Effector memory CD8-positive, alpha-beta T cell (primary cell): ENCODE measurements around the gene PRR7.

ENCODE experiments used
- ATAC-seq: fragments of 150-1000 bp; cut with Tn5 transposase; replicated peaks from 2 replicates; pipeline ENCODE4 v1.10.0; 2021; ENCODE audit warnings: mild to moderate bottlenecking, moderate library complexity
- DNase-seq, 3 experiments: peaks; one replicate each; pipeline ENCODE4 v3.0.0; 2021
- H3K27ac Mint-ChIP-seq, 2 donors: one replicate each; pipeline ENCODE4 v1.8.0; 2022; ENCODE audit warnings: mild to moderate bottlenecking in 2 of 2, mixed read lengths in 2 of 2, moderate library complexity in 2 of 2
- H3K27me3 Mint-ChIP-seq, 2 donors: one replicate each; pipeline ENCODE4 v1.8.0; 2022; ENCODE audit warnings: mixed read lengths in 2 of 2
- H3K36me3 Mint-ChIP-seq: one replicate; pipeline ENCODE4 v1.8.0; 2022; ENCODE audit warnings: mild to moderate bottlenecking, moderate library complexity, mixed read lengths; ENCODE audit not compliant: insufficient read depth
- H3K4me1 Mint-ChIP-seq, 2 donors: one replicate each; pipeline ENCODE4 v1.8.0; 2022; ENCODE audit warnings: low read depth in 2 of 2, mixed read lengths in 2 of 2
- H3K4me3 Mint-ChIP-seq, 2 donors: one replicate each; pipeline ENCODE4 v1.8.0; 2022; ENCODE audit warnings: mild to moderate bottlenecking in 2 of 2, mixed read lengths in 2 of 2, moderate library complexity in 2 of 2
- H3K9me3 Mint-ChIP-seq, 2 donors: one replicate each; pipeline ENCODE4 v1.8.0; 2022; ENCODE audit warnings: mixed read lengths in 2 of 2

Gene PRR7

GRCh38 chr5:177496727-177497291 lies 50.2 kb downstream of the PRR7 start:
- DNase-seq, result no peak
- H3K9me3 Mint-ChIP-seq, result no peaks in the 10 kb centered on the region
- H3K27me3 Mint-ChIP-seq, result no peaks in the 10 kb centered on the region
- ATAC-seq, result no peak
- H3K27ac Mint-ChIP-seq, result no peak overlapping the region
- H3K4me1 Mint-ChIP-seq, result peaks cover 26 to 29% of the 10 kb centered on the region in 2 donors
- H3K36me3 Mint-ChIP-seq, result peaks cover 3% of the 10 kb centered on the region
- H3K4me3 Mint-ChIP-seq, result peak overlapping the region; percentile 78 to 83

GRCh38 chr5:177497292-177498012 lies 50.8 kb downstream of the PRR7 start, which contains the start of gene PDLIM7:
Gene PDLIM7, minus strand, starts transcription at chr5:177497604. Its CDS starts 1,092 bp downstream, at chr5:177496512.
- DNase-seq (peak; percentile 91 to 93 (median 93)), ATAC-seq (peak; percentile 86)
- H3K9me3 Mint-ChIP-seq, result no peaks in the 10 kb centered on the region
- peak within 1 kb of the TSS; percentile 47 to 88 for H3K27ac Mint-ChIP-seq
- peak within 1 kb of the TSS; percentile 78 to 83 for H3K4me3 Mint-ChIP-seq
- H3K36me3 Mint-ChIP-seq, result peaks cover 3% of the 10 kb centered on the region
- peaks cover 28 to 29% of the 10 kb centered on the region in 2 donors for H3K4me1 Mint-ChIP-seq
- H3K27me3 Mint-ChIP-seq, result no peaks in the 10 kb centered on the region

DNA sequence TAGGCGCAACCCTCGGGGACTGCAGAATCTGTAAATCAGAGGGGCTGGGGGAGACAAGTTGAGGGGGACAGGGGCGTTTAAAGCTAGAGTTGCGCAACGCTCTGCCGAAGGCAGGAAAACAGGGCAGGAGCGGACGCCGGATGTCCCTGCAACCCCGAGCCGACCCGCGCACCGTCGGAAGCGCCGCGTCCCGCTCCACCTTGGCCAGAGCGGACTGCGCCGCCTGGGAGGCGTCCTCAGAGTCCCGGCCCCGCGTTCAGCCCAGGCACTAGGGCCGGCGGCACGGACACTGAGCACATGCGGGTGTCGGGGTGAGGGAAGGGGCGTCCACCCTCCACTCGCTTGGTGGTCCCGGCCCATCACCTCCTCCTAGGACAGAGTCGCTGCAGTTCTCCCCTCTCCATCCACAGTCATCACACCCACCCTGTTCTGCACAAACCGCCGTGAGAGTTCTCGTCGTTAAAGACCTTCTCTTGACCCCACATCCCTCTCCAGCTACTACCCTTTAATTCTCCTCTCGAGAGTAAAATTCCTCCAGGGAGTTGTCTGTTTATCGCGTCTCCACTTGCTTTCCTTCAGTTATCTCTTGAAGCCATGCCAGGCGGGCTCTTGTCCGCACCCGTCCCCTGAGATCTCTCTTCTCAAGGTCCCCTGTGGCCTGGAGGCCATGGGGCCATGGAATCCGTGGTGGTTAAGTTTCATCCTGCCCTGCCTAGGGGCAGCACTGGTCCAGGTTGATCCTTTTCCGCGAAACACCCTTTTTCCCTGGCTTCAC lies 51.6 kb downstream of the PRR7 start:
- Mint-ChIP-seq H3K36me3 (peaks cover 3% of the 10 kb centered on the region), H3K27ac (peak overlapping the region; percentile 47 to 88), H3K9me3 (no peaks in the 10 kb centered on the region), H3K4me3 (peak overlapping the region; percentile 78 to 83), H3K4me1 (peaks cover 23% of the 10 kb centered on the region in 2 donors), H3K27me3 (no peaks in the 10 kb centered on the region)
- ATAC-seq, result peak; percentile 4
- DNase-seq, result no peak

- DNase-seq (no peak), ATAC-seq (no peak)
- H3K4me1 Mint-ChIP-seq, result peaks cover 19 to 20% of the 10 kb centered on the region in 2 donors
- H3K9me3 Mint-ChIP-seq, result no peaks in the 10 kb centered on the region
- no peak overlapping the region for H3K27ac Mint-ChIP-seq
- no peaks in the 10 kb centered on the region for H3K36me3 Mint-ChIP-seq
- no peaks in the 10 kb centered on the region for H3K27me3 Mint-ChIP-seq
- no peak overlapping the region for H3K4me3 Mint-ChIP-seq
Observed at GRCh38 chr5:177499842-177500241, 53.2 kb downstream of the PRR7 start.

DNA sequence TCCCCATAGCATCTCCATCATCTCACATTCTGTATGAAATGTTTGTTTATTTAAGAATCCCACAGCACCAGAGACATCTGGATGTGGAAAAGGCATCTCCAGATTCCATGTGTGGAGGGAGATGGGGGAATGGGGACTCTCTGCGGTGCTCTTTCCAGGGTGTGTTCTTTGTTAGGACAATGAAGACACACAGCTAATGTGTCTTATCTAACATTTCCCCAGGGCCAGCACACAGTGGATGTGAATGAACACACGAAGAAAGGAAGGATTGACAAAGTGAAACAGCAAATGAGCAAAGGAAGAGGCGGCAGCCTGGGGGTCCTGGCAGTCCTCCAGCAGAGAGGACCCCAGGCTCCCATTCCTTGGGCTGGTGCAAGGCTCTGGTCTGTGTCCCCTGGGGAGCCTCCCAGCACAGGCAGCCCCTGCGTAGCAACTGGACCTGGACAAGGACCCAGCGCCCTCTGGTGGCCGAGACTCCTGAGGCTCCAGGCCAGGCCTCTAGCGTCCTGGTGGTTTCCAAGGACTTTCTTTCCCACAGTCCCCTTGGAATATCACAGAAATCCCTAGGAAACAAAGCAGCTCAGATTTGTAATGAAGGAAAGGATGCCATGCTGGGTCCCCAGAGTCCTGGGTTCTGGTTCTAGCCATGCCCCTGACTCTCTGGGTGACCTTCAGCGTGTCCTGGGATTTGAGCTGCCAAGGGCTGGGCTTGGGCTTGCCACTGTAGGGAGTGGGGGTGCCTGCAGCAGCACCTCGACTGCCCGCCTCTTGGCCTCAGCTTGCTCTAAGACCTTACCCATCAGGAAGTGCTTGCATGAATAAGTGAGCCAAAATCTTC lies 54.3 kb downstream of the PRR7 start:
- Mint-ChIP-seq H3K36me3 (no peaks in the 10 kb centered on the region), H3K4me1 (peaks cover 18 to 19% of the 10 kb centered on the region in 2 donors), H3K27me3 (no peaks in the 10 kb centered on the region), H3K27ac (no peak overlapping the region), H3K9me3 (no peaks in the 10 kb centered on the region), H3K4me3 (no peak overlapping the region)
- peak; percentile 82 to 85 (median 84) for DNase-seq
- ATAC-seq, result peak; percentile 34

- no peaks in the 10 kb centered on the region for H3K9me3 Mint-ChIP-seq
- peaks cover 4% of the 10 kb centered on the region for H3K36me3 Mint-ChIP-seq
- DNase-seq, result no peak
- H3K27ac Mint-ChIP-seq, result no peak overlapping the region
- no peaks in the 10 kb centered on the region for H3K27me3 Mint-ChIP-seq
- no peak overlapping the region for H3K4me3 Mint-ChIP-seq
- ATAC-seq, result no peak
- H3K4me1 Mint-ChIP-seq, result peaks cover 12 to 15% of the 10 kb centered on the region in 2 donors
Observed at GRCh38 chr5:177501874-177502678, 55.5 kb downstream of the PRR7 start.

DNA sequence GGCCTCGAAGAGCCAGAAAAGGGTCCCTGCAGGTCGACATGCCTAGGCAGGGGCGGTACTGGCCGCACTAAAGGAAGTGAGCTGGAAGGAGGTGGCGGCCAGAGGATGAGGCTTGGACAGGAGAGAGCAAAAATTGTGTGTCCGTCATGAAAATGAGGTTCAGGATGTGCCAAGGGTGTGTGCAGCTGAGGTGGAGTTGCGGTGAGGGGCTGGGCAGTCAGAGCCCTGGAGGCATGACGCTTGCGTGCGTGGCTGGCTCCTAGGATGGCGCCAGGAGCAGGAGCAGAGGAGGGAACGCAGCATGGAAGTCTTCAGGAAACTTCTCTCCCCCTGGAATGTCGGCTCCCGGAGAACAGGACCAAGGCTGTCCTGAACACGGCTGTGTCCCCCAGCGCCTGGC lies 56.3 kb downstream of the PRR7 start:
- Mint-ChIP-seq H3K4me3 (no peak overlapping the region), H3K9me3 (no peaks in the 10 kb centered on the region), H3K27ac (no peak overlapping the region), H3K27me3 (no peaks in the 10 kb centered on the region), H3K4me1 (peaks cover 12 to 13% of the 10 kb centered on the region in 2 donors), H3K36me3 (peaks cover 4% of the 10 kb centered on the region)
- no peak for DNase-seq
- ATAC-seq, result no peak

GRCh38 chr5:177503351-177504085 lies 56.9 kb downstream of the PRR7 start:
- Mint-ChIP-seq H3K27ac (no peak overlapping the region), H3K27me3 (no peaks in the 10 kb centered on the region), H3K9me3 (no peaks in the 10 kb centered on the region), H3K4me1 (peaks cover 8 to 9% of the 10 kb centered on the region in 2 donors), H3K36me3 (peaks cover 4% of the 10 kb centered on the region), H3K4me3 (no peak overlapping the region)
- ATAC-seq (no peak), DNase-seq (no peak)

DNA sequence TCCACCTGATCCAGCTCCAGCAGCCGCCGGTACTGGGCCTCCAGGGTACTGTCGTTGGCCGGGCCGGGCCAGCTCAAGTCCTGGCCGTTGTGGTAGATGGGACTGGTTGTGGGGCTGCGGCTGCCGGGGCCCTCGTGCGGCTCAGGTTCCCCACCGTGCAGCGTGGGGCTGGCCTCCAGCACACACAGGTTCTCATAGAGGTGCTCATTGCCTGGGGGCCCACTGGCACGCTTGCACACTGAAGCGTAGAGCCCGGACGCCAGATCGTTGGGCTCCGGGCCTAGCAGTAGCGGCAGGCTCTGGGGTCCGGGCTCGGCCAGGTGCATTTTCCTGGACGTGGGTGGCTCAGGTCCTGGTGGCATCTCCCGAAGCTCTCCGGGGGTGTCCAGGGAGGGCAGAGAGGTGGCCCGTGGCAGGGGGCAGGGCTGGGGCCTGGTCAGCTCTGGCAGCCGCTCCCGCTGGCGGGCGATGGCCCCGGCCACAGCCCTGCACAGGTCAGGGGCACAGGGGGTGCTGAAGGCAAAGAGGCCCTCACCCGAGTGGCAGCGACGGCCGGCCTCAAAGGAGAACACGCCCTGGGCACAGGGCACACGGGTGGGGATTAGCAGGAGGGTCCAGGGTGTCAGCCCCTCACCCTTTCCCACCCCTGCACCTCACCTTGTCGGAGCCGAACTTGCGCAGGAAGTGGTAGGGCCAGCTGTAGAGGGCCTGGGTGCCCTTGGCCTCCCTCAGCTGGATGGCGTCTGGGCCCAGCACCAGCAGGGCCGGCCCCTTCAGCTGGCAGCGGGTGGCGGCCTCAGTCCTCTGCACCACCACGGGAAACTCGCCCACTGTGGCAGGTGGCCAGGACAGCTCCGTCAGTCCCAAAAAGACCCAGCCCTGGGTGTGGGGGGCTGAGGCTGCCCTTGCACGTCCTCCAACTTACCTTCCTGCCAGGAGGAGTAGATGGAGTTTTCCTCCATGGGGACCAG lies 57.8 kb downstream of the PRR7 start:
- no peak for ATAC-seq
- H3K4me1 Mint-ChIP-seq, result peaks cover 4 to 7% of the 10 kb centered on the region in 2 donors

GRCh38 chr5:177505075-177505474 lies 58.5 kb downstream of the PRR7 start:
- ATAC-seq (no peak), DNase-seq (no peak)
- Mint-ChIP-seq H3K4me1 (peaks cover 4 to 7% of the 10 kb centered on the region in 2 donors), H3K27ac (no peak overlapping the region), H3K36me3 (peaks cover 4% of the 10 kb centered on the region), H3K27me3 (no peaks in the 10 kb centered on the region), H3K9me3 (no peaks in the 10 kb centered on the region), H3K4me3 (no peak overlapping the region)

More for the DNA sequence above, 57.8 kb downstream of the PRR7 start:
- Mint-ChIP-seq H3K9me3 (no peaks in the 10 kb centered on the region), H3K27ac (no peak overlapping the region), H3K4me3 (no peak overlapping the region), H3K27me3 (no peaks in the 10 kb centered on the region), H3K36me3 (peaks cover 4% of the 10 kb centered on the region)
- DNase-seq, result no peak
